Neural cell (in vitro differentiated cells): ENCODE data around the gene NPR3. TPM values are rescaled to one million over a fixed set of nuclear protein-coding genes. Genes with fewer than 3 reads are reported as not detected.

Experiments used
- H2AFZ ChIP-seq: fragments of 200-600, 300-800 bp; sonication (generic), shearing (Covaris generic); 2 replicates; pipeline ENCODE4 v1.6.0; 2014; ENCODE audit warnings: low read depth, mild to moderate bottlenecking, antibody characterized with exemption, low read length, moderate library complexity
- H3F3A ChIP-seq: fragments of 200-600 bp; shearing (Covaris generic); 2 replicates; pipeline ENCODE4 v1.6.1; 2016; ENCODE audit warnings: mild to moderate bottlenecking, moderate library complexity, mixed read lengths, antibody characterized with exemption, low read length; ENCODE audit not compliant: insufficient read depth, poor library complexity, severe bottlenecking
- H3K27ac ChIP-seq: fragments of 200-600, 300-800 bp; sonication (generic), shearing (Covaris generic); 2 replicates; pipeline ENCODE4 v1.5.1; 2014; ENCODE audit warnings: mild to moderate bottlenecking, low read length, moderate library complexity
- H3K27me3 ChIP-seq: fragments of 300-800, 200-600 bp; sonication (generic), shearing (Covaris generic); 2 replicates; pipeline ENCODE4 v1.6.0; 2014; ENCODE audit warnings: mild to moderate bottlenecking, low read depth, low read length, moderate library complexity; ENCODE audit not compliant: insufficient read depth
- H3K36me3 ChIP-seq: fragments of 300-800, 200-600 bp; sonication (generic), shearing (Covaris generic); 2 replicates; pipeline ENCODE4 v1.5.1; 2014; ENCODE audit warnings: mild to moderate bottlenecking, antibody characterized with exemption, low read length, moderate library complexity; ENCODE audit not compliant: insufficient read depth
- H3K4me2 ChIP-seq: fragments of 300-800, 200-600 bp; sonication (generic), shearing (Covaris generic); 2 replicates; pipeline ENCODE4 v1.6.0; 2014; ENCODE audit warnings: mild to moderate bottlenecking, low read length
- H3K4me3 ChIP-seq: fragments of 300-800, 200-600 bp; sonication (generic), shearing (Covaris generic); 2 replicates; pipeline ENCODE4 v1.5.1; 2014; ENCODE audit warnings: mild to moderate bottlenecking, low read length, moderate library complexity
- H3K79me2 ChIP-seq: fragments of 200-600 bp; shearing (Covaris generic); replicated peaks from 2 replicates; pipeline ENCODE4 v1.6.0; 2014; ENCODE audit warnings: mild to moderate bottlenecking, low read length, moderate library complexity; ENCODE audit not compliant: insufficient read depth
- H3K9ac ChIP-seq: fragments of 300-800, 200-600 bp; sonication (generic), shearing (Covaris generic); 2 replicates; pipeline ENCODE4 v1.6.1; 2016; ENCODE audit warnings: mild to moderate bottlenecking, low read length, mixed read lengths
- H3K9me2 ChIP-seq: fragments of 200-600 bp; shearing (Covaris generic); 2 replicates; pipeline ENCODE4 v1.6.1; 2016; ENCODE audit warnings: mild to moderate bottlenecking, low read length, mixed read lengths; ENCODE audit not compliant: insufficient read depth
- H3K9me3 ChIP-seq: fragments of 200-600, 300-800 bp; sonication (generic), shearing (Covaris generic); 2 replicates; pipeline ENCODE4 v1.6.1; 2016; ENCODE audit warnings: mild to moderate bottlenecking, mixed run types, low read length, moderate library complexity, mixed read lengths
- H4K20me1 ChIP-seq: fragments of 200-600 bp; shearing (Covaris generic); 2 replicates; pipeline ENCODE4 v1.6.1; 2016; ENCODE audit warnings: mild to moderate bottlenecking, mixed run types; ENCODE audit not compliant: insufficient read depth
- CTCF ChIP-seq: fragments of 450-650 bp; IDR thresholded peaks from 2 replicates; pipeline ENCODE4 v1.5.1; 2014; ENCODE audit warnings: antibody characterized with exemption, mild to moderate bottlenecking, moderate library complexity; ENCODE audit not compliant: poor library complexity, severe bottlenecking
- EP300 ChIP-seq: fragments of 450-650 bp; conservative IDR thresholded peaks from 2 replicates; pipeline ENCODE4 v1.6.1; 2014; ENCODE audit warnings: antibody characterized with exemption, mild to moderate bottlenecking, moderate library complexity; ENCODE audit not compliant: poor library complexity, severe bottlenecking
- EZH2 ChIP-seq: fragments of 200-600, 300-800 bp; shearing (Covaris generic), sonication (generic); IDR thresholded peaks from 2 replicates; pipeline ENCODE4 v1.6.1; 2014; ENCODE audit warnings: antibody characterized with exemption, low read length, borderline replicate concordance, mild to moderate bottlenecking; ENCODE audit not compliant: insufficient read depth, poor library complexity, severe bottlenecking
- MXI1 ChIP-seq: fragments of 450-650 bp; conservative IDR thresholded peaks from 2 replicates; pipeline ENCODE4 v1.6.1; 2014; ENCODE audit warnings: antibody characterized with exemption, mild to moderate bottlenecking; ENCODE audit not compliant: poor library complexity, severe bottlenecking
- POLR2AphosphoS5 ChIP-seq: IDR thresholded peaks from 2 replicates; pipeline ENCODE4 v1.6.1; 2012
- RAD21 ChIP-seq: fragments of 450-650 bp; conservative IDR thresholded peaks from 2 replicates; pipeline ENCODE4 v1.6.1; 2014; ENCODE audit warnings: antibody characterized with exemption, mild to moderate bottlenecking, moderate library complexity
- SMC3 ChIP-seq: fragments of 450-650 bp; conservative IDR thresholded peaks from 2 replicates; pipeline ENCODE4 v1.6.1; 2014; ENCODE audit warnings: antibody characterized with exemption, mild to moderate bottlenecking, moderate library complexity; ENCODE audit not compliant: poor library complexity
- TAF1 ChIP-seq: IDR thresholded peaks from 2 replicates; pipeline ENCODE4 v1.6.1; 2012; ENCODE audit warnings: low read depth
- polyA plus RNA-seq: library from polyadenylated mRNA; depleted of rRNA; stranded (reverse); fragments of >200 nt; gene quantifications from 2 replicates; pipeline ENCODE4 v1.2.3, GENCODE V29; 2014
- TF ChIP-seq, protein P1 (sequence below): IDR thresholded peaks from 2 replicates; pipeline ENCODE4 v1.6.1; 2012; ENCODE audit warnings: borderline replicate concordance

NPR3 gene
- polyA plus RNA-seq, 1 donor from 2014 or later, result 1.5 TPM

- Histone ChIP-seq H3K27me3 (no peaks in the 10 kb centered on the region), H3K9me2 (no peaks in the 10 kb centered on the region), H3K9ac (no peak overlapping the region), H3K79me2 (no peaks in the 10 kb centered on the region), H4K20me1 (no peaks in the 10 kb centered on the region), H3K9me3 (no peaks in the 10 kb centered on the region), H3K27ac (no peak overlapping the region), H3F3A (no peaks in the 10 kb centered on the region), H3K4me3 (no peak overlapping the region), H2AFZ (no peak overlapping the region), H3K36me3 (no peaks in the 10 kb centered on the region), H3K4me2 (no peak overlapping the region)
- TF ChIP-seq, protein P1, sequence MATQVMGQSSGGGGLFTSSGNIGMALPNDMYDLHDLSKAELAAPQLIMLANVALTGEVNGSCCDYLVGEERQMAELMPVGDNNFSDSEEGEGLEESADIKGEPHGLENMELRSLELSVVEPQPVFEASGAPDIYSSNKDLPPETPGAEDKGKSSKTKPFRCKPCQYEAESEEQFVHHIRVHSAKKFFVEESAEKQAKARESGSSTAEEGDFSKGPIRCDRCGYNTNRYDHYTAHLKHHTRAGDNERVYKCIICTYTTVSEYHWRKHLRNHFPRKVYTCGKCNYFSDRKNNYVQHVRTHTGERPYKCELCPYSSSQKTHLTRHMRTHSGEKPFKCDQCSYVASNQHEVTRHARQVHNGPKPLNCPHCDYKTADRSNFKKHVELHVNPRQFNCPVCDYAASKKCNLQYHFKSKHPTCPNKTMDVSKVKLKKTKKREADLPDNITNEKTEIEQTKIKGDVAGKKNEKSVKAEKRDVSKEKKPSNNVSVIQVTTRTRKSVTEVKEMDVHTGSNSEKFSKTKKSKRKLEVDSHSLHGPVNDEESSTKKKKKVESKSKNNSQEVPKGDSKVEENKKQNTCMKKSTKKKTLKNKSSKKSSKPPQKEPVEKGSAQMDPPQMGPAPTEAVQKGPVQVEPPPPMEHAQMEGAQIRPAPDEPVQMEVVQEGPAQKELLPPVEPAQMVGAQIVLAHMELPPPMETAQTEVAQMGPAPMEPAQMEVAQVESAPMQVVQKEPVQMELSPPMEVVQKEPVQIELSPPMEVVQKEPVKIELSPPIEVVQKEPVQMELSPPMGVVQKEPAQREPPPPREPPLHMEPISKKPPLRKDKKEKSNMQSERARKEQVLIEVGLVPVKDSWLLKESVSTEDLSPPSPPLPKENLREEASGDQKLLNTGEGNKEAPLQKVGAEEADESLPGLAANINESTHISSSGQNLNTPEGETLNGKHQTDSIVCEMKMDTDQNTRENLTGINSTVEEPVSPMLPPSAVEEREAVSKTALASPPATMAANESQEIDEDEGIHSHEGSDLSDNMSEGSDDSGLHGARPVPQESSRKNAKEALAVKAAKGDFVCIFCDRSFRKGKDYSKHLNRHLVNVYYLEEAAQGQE, result no peak
- TF ChIP-seq POLR2AphosphoS5, result no peak
Observed at GRCh38 chr5:32812399-32812798, 101.3 kb downstream of the NPR3 start.

- TF ChIP-seq CTCF (no peak), SMC3 (no peak), TAF1 (no peak), EZH2 (no peak), POLR2AphosphoS5 (no peak), RAD21 (no peak), EP300 (no peak), MXI1 (no peak)
- TF ChIP-seq, protein P1, result no peak
- no peaks in the 10 kb centered on the region for H4K20me1 ChIP-seq
- no peaks in the 10 kb centered on the region for H3F3A ChIP-seq
Observed at GRCh38 chr5:32814141-32814540, 103.0 kb downstream of the NPR3 start.

More at GRCh38 chr5:32814141-32814540, 103.0 kb downstream of the NPR3 start:
- Histone ChIP-seq H3K79me2 (no peaks in the 10 kb centered on the region), H3K27me3 (no peaks in the 10 kb centered on the region), H3K9ac (no peak overlapping the region), H3K4me3 (no peak overlapping the region), H3K4me2 (no peak overlapping the region), H3K27ac (no peak overlapping the region), H3K9me3 (no peaks in the 10 kb centered on the region), H2AFZ (no peak overlapping the region), H3K36me3 (no peaks in the 10 kb centered on the region), H3K9me2 (no peaks in the 10 kb centered on the region)
